Neuronal stem cell (in vitro differentiated cells): ENCODE results near the gene ERVH48-1.
A peak's percentile ranks its signal among the peaks of the same experiment; 100 is the strongest.
"Not testable (repeated sequence)": the region's sequence is repeated elsewhere in the genome, so short reads cannot be mapped to it uniquely, and the experiment has no call there.

Experiments used
- DNase-seq: peaks from one replicate; pipeline ENCODE4 v3.0.0-alpha.2; 2013; ENCODE audit warnings: low spot score
- H2AFZ ChIP-seq: one replicate; pipeline ENCODE4 v1.6.1; 2013; ENCODE audit warnings: mild to moderate bottlenecking, low read length, inconsistent platforms
- H2AK5ac ChIP-seq: 2 replicates; pipeline ENCODE4 v1.6.1; 2013; ENCODE audit warnings: low read depth, mild to moderate bottlenecking, inconsistent platforms, low read length, moderate library complexity, mixed read lengths
- H2BK120ac ChIP-seq: 2 replicates; pipeline ENCODE4 v1.6.1; 2013; ENCODE audit warnings: low read depth, mild to moderate bottlenecking, inconsistent platforms, low read length, moderate library complexity, mixed read lengths
- H2BK12ac ChIP-seq: one replicate; pipeline ENCODE4 v1.6.1; 2013; ENCODE audit warnings: low read length, inconsistent platforms
- H2BK15ac ChIP-seq: 2 replicates; pipeline ENCODE4 v1.6.1; 2013; ENCODE audit warnings: mild to moderate bottlenecking, low read length, inconsistent platforms, mixed read lengths
- H2BK5ac ChIP-seq: one replicate; pipeline ENCODE4 v1.6.1; 2013; ENCODE audit warnings: inconsistent platforms, mild to moderate bottlenecking, low read length, moderate library complexity
- H3K14ac ChIP-seq: one replicate; pipeline ENCODE4 v1.6.1; 2013; ENCODE audit warnings: low read length, inconsistent platforms
- H3K18ac ChIP-seq: 2 replicates; pipeline ENCODE4 v1.6.1; 2013; ENCODE audit warnings: low read length, inconsistent platforms
- H3K23ac ChIP-seq: 2 replicates; pipeline ENCODE4 v1.6.1; 2013; ENCODE audit warnings: low read depth, mild to moderate bottlenecking, mixed read lengths, low read length, inconsistent platforms; ENCODE audit not compliant: poor library complexity
- H3K27ac ChIP-seq: replicated peaks from 3 replicates; pipeline ENCODE4 v1.5.1; 2013; ENCODE audit warnings: low read length, inconsistent platforms
- H3K27me3 ChIP-seq, 3 experiments: 2 replicates each; pipeline ENCODE4 v1.6.1; 2013; ENCODE audit warnings: low read length in 3 of 3, mild to moderate bottlenecking in 2 of 3, inconsistent platforms in 1 of 3, low read depth in 1 of 3, mixed read lengths in 1 of 3, moderate library complexity in 1 of 3; ENCODE audit not compliant: control insufficient read depth in 3 of 3, insufficient read depth in 3 of 3
- H3K36me3 ChIP-seq, 2 donors: replicated peaks in 1 of 2; 2 replicates each; pipeline ENCODE4 v1.6.1; 2013; ENCODE audit warnings: low read length in 2 of 2; ENCODE audit not compliant: control insufficient read depth in 2 of 2, insufficient read depth in 2 of 2
- H3K4ac ChIP-seq: 2 replicates; pipeline ENCODE4 v1.6.1; 2013; ENCODE audit warnings: inconsistent platforms, mild to moderate bottlenecking, low read length, moderate library complexity
- H3K4me1 ChIP-seq, 2 donors: 1 replicate in 1 of 2; 2 replicates in 1 of 2; pipeline ENCODE4 v1.6.1; 2013; ENCODE audit warnings: low read length in 2 of 2, low read depth in 1 of 2; ENCODE audit not compliant: control insufficient read depth in 2 of 2, insufficient read depth in 1 of 2
- H3K4me2 ChIP-seq: one replicate; pipeline ENCODE4 v1.6.1; 2013; ENCODE audit warnings: mild to moderate bottlenecking, low read length, inconsistent platforms; ENCODE audit not compliant: insufficient read depth, poor library complexity, severe bottlenecking
- H3K4me3 ChIP-seq, 2 donors: 2 replicates each; pipeline ENCODE4 v1.5.1; 2013; ENCODE audit warnings: low read length in 2 of 2, mild to moderate bottlenecking in 2 of 2, inconsistent platforms in 1 of 2, moderate library complexity in 1 of 2
- H3K79me1 ChIP-seq: one replicate; pipeline ENCODE4 v1.6.1; 2013; ENCODE audit warnings: low read depth, mild to moderate bottlenecking, inconsistent platforms, low read length, moderate library complexity
- H3K9ac ChIP-seq: one replicate; pipeline ENCODE4 v1.6.1; 2013; ENCODE audit warnings: mild to moderate bottlenecking, low read depth, low read length, inconsistent platforms; ENCODE audit not compliant: poor library complexity
- H3K9me3 ChIP-seq, 2 donors: replicated peaks in 1 of 2; 2 replicates each; pipeline versions ENCODE3 to v1.6.1; 2013; ENCODE audit warnings: low read length in 2 of 2, mild to moderate bottlenecking in 2 of 2, inconsistent platforms in 1 of 2, low read depth in 1 of 2, mixed read lengths in 1 of 2, moderate library complexity in 1 of 2; ENCODE audit not compliant: control insufficient read depth in 2 of 2, insufficient read depth in 1 of 2
- H4K8ac ChIP-seq: one replicate; pipeline ENCODE4 v1.6.1; 2013; ENCODE audit warnings: low read depth, mild to moderate bottlenecking, inconsistent platforms, low read length, moderate library complexity
- H4K91ac ChIP-seq: one replicate; pipeline ENCODE4 v1.6.1; 2013; ENCODE audit warnings: low read length, low read depth, mild to moderate bottlenecking, inconsistent platforms; ENCODE audit not compliant: poor library complexity
- WGBS, 2 donors: extraction: QIAGEN DNeasy Blood & Tissue Kit; methylation state at CpG; one replicate each; pipeline ENCODE4 v1.1.7; 2013; ENCODE audit warnings: missing lambda C conversion rate in 2 of 2, mixed read lengths in 1 of 2; ENCODE audit not compliant: insufficient read length in 2 of 2, insufficient replicate concordance in 1 of 2; ENCODE audit errors: extremely low coverage in 2 of 2; 5-methylcytosine and 5-hydroxymethylcytosine counted together

ERVH48-1 gene

GRCh38 chr21:42949094-42949755 lies 23.8 kb upstream of the ERVH48-1 start:
- H3K18ac ChIP-seq, H3K23ac ChIP-seq, H3K79me1 ChIP-seq, H3K9me3 ChIP-seq, H3K4me1 ChIP-seq, H3K36me3 ChIP-seq, H3K27me3 ChIP-seq, H2BK5ac ChIP-seq, H2BK120ac ChIP-seq, H2AFZ ChIP-seq, H2AK5ac ChIP-seq, H3K14ac ChIP-seq, H3K27ac ChIP-seq, H3K4ac ChIP-seq, H4K91ac ChIP-seq, H2BK15ac ChIP-seq, DNase-seq, H3K4me3 ChIP-seq, H3K4me2 ChIP-seq, H2BK12ac ChIP-seq: not testable (repeated sequence)
- H3K9ac ChIP-seq, result peak overlapping the region; percentile 0
- WGBS, 2 donors, result no CpG with 5 or more reads among the region's 13 CpGs
- H4K8ac ChIP-seq, result peak overlapping the region; percentile 17

GRCh38 chr21:42942244-42942643 lies 16.8 kb upstream of the ERVH48-1 start:
- no peak overlapping the region for H3K18ac ChIP-seq
- DNase-seq, result no peak

GRCh38 chr21:42941696-42942085 lies 16.3 kb upstream of the ERVH48-1 start:
- Histone ChIP-seq H3K4ac (no peak overlapping the region), H3K9me3 (no peaks in the 10 kb centered on the region), H2AFZ (no peak overlapping the region), H2BK12ac (no peak overlapping the region), H3K23ac (no peak overlapping the region), H3K27me3 (no peaks in the 10 kb centered on the region), H2BK15ac (no peak overlapping the region), H3K36me3 (no peaks in the 10 kb centered on the region), H3K18ac (no peak overlapping the region), H3K4me2 (no peak overlapping the region), H3K9ac (no peak overlapping the region), H4K8ac (no peak overlapping the region), H2AK5ac (no peak overlapping the region), H2BK5ac (no peak overlapping the region), H3K14ac (no peak overlapping the region), H3K4me1 (no peaks in the 10 kb centered on the region), H3K79me1 (no peaks in the 10 kb centered on the region), H2BK120ac (no peak overlapping the region), H3K27ac (no peak overlapping the region), H4K91ac (no peak overlapping the region), H3K4me3 (no peak overlapping the region)
- WGBS, 2 donors, result no CpG with 5 or more reads among the region's 6 CpGs
- no peak for DNase-seq

More at GRCh38 chr21:42942244-42942643, 16.8 kb upstream of the ERVH48-1 start:
- H3K14ac ChIP-seq, result no peak overlapping the region
- no CpG with 5 or more reads among the region's 6 CpGs for WGBS, 2 donors
- H3K27ac ChIP-seq, result no peak overlapping the region
- no peak overlapping the region for H2AFZ ChIP-seq
- H3K27me3 ChIP-seq, result no peaks in the 10 kb centered on the region
- H2BK120ac ChIP-seq, result no peak overlapping the region
- H3K23ac ChIP-seq, result no peak overlapping the region
- H3K36me3 ChIP-seq, result no peaks in the 10 kb centered on the region
- H3K4me3 ChIP-seq, result no peak overlapping the region
- no peak overlapping the region for H3K4ac ChIP-seq
- no peaks in the 10 kb centered on the region for H3K79me1 ChIP-seq
- no peaks in the 10 kb centered on the region for H3K4me1 ChIP-seq
- H2BK12ac ChIP-seq, result no peak overlapping the region
- H2BK5ac ChIP-seq, result no peak overlapping the region
- no peaks in the 10 kb centered on the region for H3K9me3 ChIP-seq
- H2AK5ac ChIP-seq, result no peak overlapping the region
- no peak overlapping the region for H3K4me2 ChIP-seq
- no peak overlapping the region for H2BK15ac ChIP-seq
- no peak overlapping the region for H3K9ac ChIP-seq
- no peak overlapping the region for H4K91ac ChIP-seq
- no peak overlapping the region for H4K8ac ChIP-seq

GRCh38 chr21:42939582-42940413 lies 14.4 kb upstream of the ERVH48-1 start:
- Histone ChIP-seq H2AFZ (no peak overlapping the region), H2AK5ac (no peak overlapping the region), H2BK15ac (no peak overlapping the region), H2BK120ac (no peak overlapping the region), H2BK5ac (no peak overlapping the region), H3K14ac (no peak overlapping the region), H3K9ac (no peak overlapping the region), H3K27ac (no peak overlapping the region), H3K18ac (no peak overlapping the region), H3K79me1 (no peaks in the 10 kb centered on the region), H3K36me3 (no peaks in the 10 kb centered on the region), H3K4me2 (no peak overlapping the region), H3K23ac (no peak overlapping the region), H3K4ac (no peak overlapping the region), H3K9me3 (no peaks in the 10 kb centered on the region), H3K27me3 (no peaks in the 10 kb centered on the region), H3K4me3 (no peak overlapping the region), H3K4me1 (no peaks in the 10 kb centered on the region), H2BK12ac (no peak overlapping the region), H4K8ac (no peak overlapping the region), H4K91ac (no peak overlapping the region)
- no peak for DNase-seq
- WGBS, 2 donors, result 100% methylated on average over 2 of the region's 16 CpGs
